HUES48 (cell line): Measurements from ENCODE around the gene PTPRD.
A peak's percentile ranks its signal among the peaks of the same experiment; 100 is the strongest.

ENCODE experiments used
- H3K27ac ChIP-seq: one replicate; pipeline ENCODE4 v1.7.0; 2013; ENCODE audit warnings: low read depth, low read length, inconsistent platforms
- H3K27me3 ChIP-seq: 2 replicates; pipeline ENCODE4 v1.6.1; 2013; ENCODE audit warnings: mild to moderate bottlenecking, low read length; ENCODE audit not compliant: control insufficient read depth, insufficient read depth
- H3K36me3 ChIP-seq: 2 replicates; pipeline ENCODE4 v1.6.1; 2013; ENCODE audit warnings: low read length; ENCODE audit not compliant: control insufficient read depth, insufficient read depth
- H3K4me1 ChIP-seq: 2 replicates; pipeline ENCODE4 v1.6.1; 2013; ENCODE audit warnings: mild to moderate bottlenecking, low read length; ENCODE audit not compliant: control insufficient read depth, insufficient read depth
- H3K4me3 ChIP-seq: 2 replicates; pipeline ENCODE4 v1.5.1; 2013; ENCODE audit warnings: mild to moderate bottlenecking, low read depth, low read length
- H3K9ac ChIP-seq: 2 replicates; pipeline ENCODE4 v1.6.1; 2013; ENCODE audit warnings: mild to moderate bottlenecking, low read depth, low read length, moderate library complexity
- H3K9me3 ChIP-seq: 2 replicates; pipeline ENCODE4 v1.6.1; 2013; ENCODE audit warnings: low read length; ENCODE audit not compliant: control insufficient read depth, insufficient read depth

Gene PTPRD

GRCh38 chr9:8680157-8680556, 1932.6 kb downstream of the PTPRD start:
- Histone ChIP-seq H3K9ac (no peak overlapping the region), H3K4me1 (peaks cover 72% of the 10 kb centered on the region), H3K27me3 (no peaks in the 10 kb centered on the region), H3K9me3 (no peaks in the 10 kb centered on the region), H3K27ac (no peak overlapping the region), H3K36me3 (no peaks in the 10 kb centered on the region), H3K4me3 (no peak overlapping the region)

- Histone ChIP-seq H3K27ac (peak overlapping the region; percentile 51), H3K9ac (no peak overlapping the region), H3K27me3 (no peaks in the 10 kb centered on the region), H3K4me3 (no peak overlapping the region), H3K4me1 (peaks cover 71% of the 10 kb centered on the region), H3K36me3 (no peaks in the 10 kb centered on the region), H3K9me3 (no peaks in the 10 kb centered on the region)
Measured at GRCh38 chr9:8679371-8679822, 1933.4 kb downstream of the PTPRD start.

- H3K9me3 ChIP-seq, result no peaks in the 10 kb centered on the region
- peaks cover 60% of the 10 kb centered on the region for H3K4me1 ChIP-seq
- H3K36me3 ChIP-seq, result no peaks in the 10 kb centered on the region
- H3K27me3 ChIP-seq, result no peaks in the 10 kb centered on the region
- H3K4me3 ChIP-seq, result no peak overlapping the region
- no peak overlapping the region for H3K9ac ChIP-seq
- peak overlapping the region; percentile 68 for H3K27ac ChIP-seq
Measured at GRCh38 chr9:8677741-8678140, 1935.1 kb downstream of the PTPRD start.

GRCh38 chr9:8674536-8674935, 1938.3 kb downstream of the PTPRD start:
- Histone ChIP-seq H3K9me3 (no peaks in the 10 kb centered on the region), H3K36me3 (no peaks in the 10 kb centered on the region), H3K4me1 (peaks cover 29% of the 10 kb centered on the region), H3K4me3 (no peak overlapping the region), H3K9ac (no peak overlapping the region), H3K27me3 (no peaks in the 10 kb centered on the region), H3K27ac (no peak overlapping the region)

GRCh38 chr9:8673830-8674229, 1939.0 kb downstream of the PTPRD start:
- Histone ChIP-seq H3K9me3 (no peaks in the 10 kb centered on the region), H3K36me3 (no peaks in the 10 kb centered on the region), H3K27me3 (no peaks in the 10 kb centered on the region)

GRCh38 chr9:8670751-8671150, 1942.1 kb downstream of the PTPRD start:
- Histone ChIP-seq H3K9ac (no peak overlapping the region), H3K9me3 (no peaks in the 10 kb centered on the region), H3K4me3 (no peak overlapping the region), H3K4me1 (peaks cover 4% of the 10 kb centered on the region; the same call in 1 of the 2 replicates), H3K27me3 (no peaks in the 10 kb centered on the region), H3K27ac (no peak overlapping the region), H3K36me3 (no peaks in the 10 kb centered on the region)

More at GRCh38 chr9:8673830-8674229, 1939.0 kb downstream of the PTPRD start:
- Histone ChIP-seq H3K4me1 (peaks cover 22% of the 10 kb centered on the region), H3K9ac (no peak overlapping the region), H3K27ac (no peak overlapping the region), H3K4me3 (no peak overlapping the region)

- Histone ChIP-seq H3K4me3 (no peak overlapping the region), H3K9me3 (no peaks in the 10 kb centered on the region), H3K27me3 (no peaks in the 10 kb centered on the region), H3K4me1 (peaks cover 4% of the 10 kb centered on the region; the same call in 1 of the 2 replicates), H3K9ac (no peak overlapping the region), H3K36me3 (no peaks in the 10 kb centered on the region), H3K27ac (no peak overlapping the region)
Measured at GRCh38 chr9:8668751-8669150, 1944.1 kb downstream of the PTPRD start.

GRCh38 chr9:8668231-8668630, 1944.6 kb downstream of the PTPRD start:
- Histone ChIP-seq H3K27ac (no peak overlapping the region), H3K36me3 (no peaks in the 10 kb centered on the region), H3K9ac (no peak overlapping the region), H3K27me3 (no peaks in the 10 kb centered on the region), H3K9me3 (no peaks in the 10 kb centered on the region), H3K4me1 (peaks cover 4% of the 10 kb centered on the region; the same call in 1 of the 2 replicates), H3K4me3 (no peak overlapping the region)

- Histone ChIP-seq H3K9ac (no peak overlapping the region), H3K27me3 (no peaks in the 10 kb centered on the region), H3K4me3 (no peak overlapping the region), H3K9me3 (no peaks in the 10 kb centered on the region), H3K27ac (no peak overlapping the region), H3K4me1 (peaks cover 4% of the 10 kb centered on the region; the same call in 1 of the 2 replicates), H3K36me3 (no peaks in the 10 kb centered on the region)
Measured at GRCh38 chr9:8666060-8666459, 1946.7 kb downstream of the PTPRD start.

GRCh38 chr9:8660383-8660782, 1952.4 kb downstream of the PTPRD start:
- Histone ChIP-seq H3K9ac (no peak overlapping the region), H3K9me3 (no peaks in the 10 kb centered on the region), H3K4me1 (peaks cover 7% of the 10 kb centered on the region), H3K36me3 (no peaks in the 10 kb centered on the region), H3K27me3 (no peaks in the 10 kb centered on the region), H3K4me3 (no peak overlapping the region), H3K27ac (no peak overlapping the region)

GRCh38 chr9:8659108-8659507, 1953.7 kb downstream of the PTPRD start:
- H3K27ac ChIP-seq, result no peak overlapping the region
- H3K4me1 ChIP-seq, result peaks cover 5% of the 10 kb centered on the region; the same call in 1 of the 2 replicates
- H3K9ac ChIP-seq, result no peak overlapping the region
- no peak overlapping the region for H3K4me3 ChIP-seq
- no peaks in the 10 kb centered on the region for H3K36me3 ChIP-seq
- no peaks in the 10 kb centered on the region for H3K9me3 ChIP-seq
- no peaks in the 10 kb centered on the region for H3K27me3 ChIP-seq

- H3K9ac ChIP-seq, result no peak overlapping the region
Measured at GRCh38 chr9:8655071-8655470, 1957.7 kb downstream of the PTPRD start.

More at GRCh38 chr9:8655071-8655470, 1957.7 kb downstream of the PTPRD start:
- Histone ChIP-seq H3K27me3 (no peaks in the 10 kb centered on the region), H3K4me3 (no peak overlapping the region), H3K27ac (no peak overlapping the region), H3K4me1 (peaks cover 18% of the 10 kb centered on the region), H3K36me3 (no peaks in the 10 kb centered on the region), H3K9me3 (no peaks in the 10 kb centered on the region)
